Retinal pigment epithelial cell (primary cell): ENCODE measurements around the gene C1S.

ENCODE experiments used
- DNase-seq: peaks from one replicate; pipeline ENCODE4 v3.0.0-alpha.2; 2010; ENCODE audit warnings: low read depth
- H3K4me3 ChIP-seq: 2 replicates; pipeline ENCODE4 v1.5.1; 2011; ENCODE audit warnings: mild to moderate bottlenecking, low read length, control low read depth, moderate library complexity
- CTCF ChIP-seq: conservative IDR thresholded peaks from 2 replicates; pipeline ENCODE4 v1.5.1; 2011; ENCODE audit warnings: low read depth, low read length, control low read depth, inconsistent platforms

The C1S gene

GRCh38 chr12:7114851-7115250 is 54.3 kb downstream of the C1S start:
- no peak overlapping the region for H3K4me3 ChIP-seq
- DNase-seq, result no peak

DNA sequence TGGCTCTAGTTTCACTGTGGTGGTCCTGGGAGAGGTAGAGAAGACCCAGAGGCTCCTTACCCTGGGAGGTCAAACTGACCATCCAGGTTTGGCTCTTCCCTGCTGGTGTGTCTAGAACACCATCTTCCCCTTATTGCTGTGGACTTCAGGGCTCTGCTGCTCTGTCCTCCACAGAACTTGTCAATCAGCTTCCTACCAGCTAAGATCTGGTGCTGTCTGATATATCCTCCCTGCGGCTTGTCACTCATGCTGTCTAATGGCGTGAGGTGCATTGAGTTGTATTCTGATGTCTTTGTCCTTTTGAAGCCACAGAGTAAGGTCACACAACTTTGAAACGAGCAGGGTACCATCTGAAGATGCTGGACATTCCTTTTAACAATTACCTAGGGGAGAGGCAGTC is 55.7 kb downstream of the C1S start:
- TF ChIP-seq CTCF, result no peak
- DNase-seq, result no peak
- no peak overlapping the region for H3K4me3 ChIP-seq

More at GRCh38 chr12:7114851-7115250, 54.3 kb downstream of the C1S start:
- TF ChIP-seq CTCF, result no peak

- no peak for DNase-seq
- no peak for TF ChIP-seq CTCF
- H3K4me3 ChIP-seq, result no peak overlapping the region
These were observed 56.4 kb downstream of the C1S start for GRCh38 chr12:7116916-7117315.

GRCh38 chr12:7117670-7118069 is 57.2 kb downstream of the C1S start:
- TF ChIP-seq CTCF, result no peak
- no peak for DNase-seq
- no peak overlapping the region for H3K4me3 ChIP-seq

- H3K4me3 ChIP-seq, result no peak overlapping the region
- no peak for TF ChIP-seq CTCF
- no peak for DNase-seq
These were observed 58.4 kb downstream of the C1S start for GRCh38 chr12:7118881-7119280.

DNA sequence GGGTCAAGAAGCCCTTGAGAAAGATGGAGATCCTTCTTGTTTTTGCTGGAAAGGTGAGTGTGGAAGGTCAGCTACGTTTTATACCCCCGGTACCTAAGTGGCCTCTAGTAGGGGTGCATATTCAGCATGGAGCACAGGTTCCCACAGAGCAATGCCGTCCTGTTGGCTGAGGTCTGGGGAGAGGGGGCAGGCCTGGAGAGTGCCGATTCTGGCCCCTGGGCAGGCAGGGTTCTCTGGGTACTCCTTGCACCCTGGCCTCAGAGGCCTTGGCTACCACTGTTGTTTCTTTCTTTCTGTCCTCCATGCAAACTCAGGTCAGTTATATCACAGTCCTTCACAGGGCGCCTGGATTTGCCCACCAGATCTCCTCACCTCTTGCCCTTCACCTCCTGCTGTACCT is 59.6 kb downstream of the C1S start:
- DNase-seq, result no peak
- TF ChIP-seq CTCF, result no peak
- no peak overlapping the region for H3K4me3 ChIP-seq
